ENCODE results near the gene NUDT16.
"Not testable (repeated sequence)": the region's sequence is repeated elsewhere in the genome, so short reads cannot be mapped to it uniquely, and the experiment has no call there.

NUDT16 gene

GRCh38 chr3:131380821-131381444 is 641 bp upstream of the NUDT16 start:
- DNase-seq (ENCODE audit: low read depth in 3 of 3, low spot score in 1 of 3): not testable (repeated sequence)

- DNase-seq (ENCODE audit: low read depth in 3 of 3, low spot score in 1 of 3): no peak
Measured at GRCh38 chr3:131386429-131387165, 5.0 kb downstream of the NUDT16 start.

- DNase-seq (ENCODE audit: low read depth in 3 of 3, low spot score in 1 of 3): no peak
Measured at GRCh38 chr3:131387796-131388489, 6.4 kb downstream of the NUDT16 start.

GRCh38 chr3:131388490-131388799 is 6.9 kb downstream of the NUDT16 start:
- DNase-seq (ENCODE audit: low read depth in 3 of 3, low spot score in 1 of 3): no peak

- DNase-seq (ENCODE audit: low read depth in 3 of 3, low spot score in 1 of 3): no peak
Measured at GRCh38 chr3:131390331-131390730, 8.8 kb downstream of the NUDT16 start.

GRCh38 chr3:131393051-131393450 is 11.5 kb downstream of the NUDT16 start:
- DNase-seq (ENCODE audit: low read depth in 3 of 3, low spot score in 1 of 3): no peak

- no peak for DNase-seq (ENCODE audit: low read depth in 3 of 3, low spot score in 1 of 3)
Measured at GRCh38 chr3:131393868-131394267, 12.3 kb downstream of the NUDT16 start.

GRCh38 chr3:131394400-131394799 is 12.8 kb downstream of the NUDT16 start:
- no peak for DNase-seq (ENCODE audit: low read depth in 3 of 3, low spot score in 1 of 3)

GRCh38 chr3:131396170-131396569 is 14.6 kb downstream of the NUDT16 start:
- no peak for DNase-seq (ENCODE audit: low read depth in 3 of 3, low spot score in 1 of 3)

- DNase-seq (ENCODE audit: low read depth in 3 of 3, low spot score in 1 of 3): no peak
Measured at GRCh38 chr3:131397889-131398288, 16.3 kb downstream of the NUDT16 start.

- no peak for DNase-seq (ENCODE audit: low read depth in 3 of 3, low spot score in 1 of 3)
Measured at GRCh38 chr3:131401978-131402377, 20.4 kb downstream of the NUDT16 start.

- no peak for DNase-seq (ENCODE audit: low read depth in 3 of 3, low spot score in 1 of 3)
Measured at GRCh38 chr3:131402391-131403039, 20.9 kb downstream of the NUDT16 start.

GRCh38 chr3:131403216-131403895 is 21.8 kb downstream of the NUDT16 start:
- no peak for DNase-seq (ENCODE audit: low read depth in 3 of 3, low spot score in 1 of 3)

GRCh38 chr3:131405411-131405810 is 23.8 kb downstream of the NUDT16 start:
- no peak for DNase-seq (ENCODE audit: low read depth in 3 of 3, low spot score in 1 of 3)

GRCh38 chr3:131406274-131406673 is 24.7 kb downstream of the NUDT16 start:
- no peak for DNase-seq (ENCODE audit: low read depth in 3 of 3, low spot score in 1 of 3)

- no peak for DNase-seq (ENCODE audit: low read depth in 3 of 3, low spot score in 1 of 3)
Measured at GRCh38 chr3:131417751-131418150, 36.2 kb downstream of the NUDT16 start.

GRCh38 chr3:131421301-131421700 is 39.7 kb downstream of the NUDT16 start:
- DNase-seq (ENCODE audit: low read depth in 3 of 3, low spot score in 1 of 3): no peak

GRCh38 chr3:131421957-131422498 is 40.5 kb downstream of the NUDT16 start:
- DNase-seq (ENCODE audit: low read depth in 3 of 3, low spot score in 1 of 3): no peak

GRCh38 chr3:131427226-131427625 is 45.7 kb downstream of the NUDT16 start:
- no peak for DNase-seq (ENCODE audit: low read depth in 3 of 3, low spot score in 1 of 3)

- DNase-seq (ENCODE audit: low read depth in 3 of 3, low spot score in 1 of 3): no peak
Measured at GRCh38 chr3:131431754-131432153, 50.2 kb downstream of the NUDT16 start.

- DNase-seq (ENCODE audit: low read depth in 3 of 3, low spot score in 1 of 3): no peak
Measured at GRCh38 chr3:131432441-131432840, 50.9 kb downstream of the NUDT16 start.

Measured in stimulated activated CD4-positive, alpha-beta T cell treated with anti-CD3 and anti-CD28 coated beads, TNF-alpha, amount 100 ng/mL, for 1 hour (primary cell).